Mucosa of descending colon (tissue), 3 donors: ENCODE results near the gene SSH2. TPM values are rescaled to one million over a fixed set of nuclear protein-coding genes. Genes with fewer than 3 reads are reported as not detected.

Experiments used
- ATAC-seq: fragments of 200-7000 bp; cut with Tn5 transposase; one replicate; pipeline ENCODE4 v1.9.1; 2020; ENCODE audit warnings: mild to moderate bottlenecking, moderate library complexity
- DNase-seq, 3 donors: peaks; one replicate each; pipeline ENCODE4 v3.0.0-alpha.2; 2020
- H3K36me3 ChIP-seq: fragments of 200-600 bp; one replicate; pipeline ENCODE4 v1.8.0; 2021; ENCODE audit warnings: low read depth, mild to moderate bottlenecking
- H3K4me1 ChIP-seq: fragments of 200-600 bp; one replicate; pipeline ENCODE4 v1.8.0; 2021; ENCODE audit warnings: low read depth, mild to moderate bottlenecking
- H3K4me3 ChIP-seq: fragments of 200-600 bp; one replicate; pipeline ENCODE4 v1.8.0; 2021; ENCODE audit warnings: mild to moderate bottlenecking
- H3K9me3 ChIP-seq: fragments of 200-600 bp; one replicate; pipeline ENCODE4 v1.8.0; 2021; ENCODE audit warnings: mild to moderate bottlenecking
- CTCF ChIP-seq: fragments of 200-600 bp; IDR thresholded peaks from one replicate; pipeline ENCODE4 v1.8.0; 2022; ENCODE audit warnings: antibody characterized with exemption, mild to moderate bottlenecking
- intact Hi-C, 2 donors: fragments of 100-400 bp; cut with DNase I in 1 of 2; cut with micrococcal nuclease in 1 of 2; formaldehyde crosslinking; loops; one replicate each; pipeline versions ENCODE4 v1.11.0 to v1.11.1; 2022; cut with DNase I, micrococcal nuclease
- total RNA-seq, 3 donors: library from RNA; stranded (reverse); fragmentation: NEBNext Ultra II Directional in 2 of 3; extraction: Animal tissue kit (Norgen Biotek cat#: 25700) in 2 of 3; gene quantifications; one replicate each; pipeline versions ENCODE4 v1.2.1 to v1.2.4, GENCODE V29; 2021 to 2023
- donor health status: DM: no; HTN: no; CAD: no; lungs with moderate emphysema.
- donor health status: DM: no; HTN: no; CAD: no.
- donor health status: DM: no; HTN: yes; CAD: no.

Gene SSH2
- total RNA-seq, 3 donors from 2014 or later = 32.1 to 47.8 (median 40.8) TPM

- no peaks in the 10 kb centered on the region for H3K36me3 ChIP-seq
- no peak for DNase-seq
- no peak for TF ChIP-seq CTCF
- intact Hi-C loops = no loop called here
- H3K4me3 ChIP-seq = no peak overlapping the region
- no peak for ATAC-seq
- H3K9me3 ChIP-seq = no peaks in the 10 kb centered on the region
- H3K4me1 ChIP-seq = peaks cover 48% of the 10 kb centered on the region
These were observed 315.5 kb downstream of the SSH2 start for GRCh38 chr17:29614349-29615047.

- Histone ChIP-seq H3K9me3 (no peaks in the 10 kb centered on the region), H3K4me3 (no peak overlapping the region), H3K4me1 (peaks cover 48% of the 10 kb centered on the region), H3K36me3 (no peaks in the 10 kb centered on the region)
- intact Hi-C loops = no loop called here
- DNase-seq (peak in 2 of 3 donors; percentile 20 to 56), ATAC-seq (no peak)
- TF ChIP-seq CTCF = no peak
These were observed 316.2 kb downstream of the SSH2 start for GRCh38 chr17:29613856-29614255.

GRCh38 chr17:29613352-29613837 is 316.6 kb downstream of the SSH2 start:
- intact Hi-C loops = no loop called here
- no peaks in the 10 kb centered on the region for H3K9me3 ChIP-seq
- DNase-seq (peak; percentile 94 to 98 (median 98)), ATAC-seq (peak; percentile 74)
- H3K4me3 ChIP-seq = no peak overlapping the region
- no peaks in the 10 kb centered on the region for H3K36me3 ChIP-seq
- H3K4me1 ChIP-seq = peaks cover 48% of the 10 kb centered on the region
- peak; percentile 72 for TF ChIP-seq CTCF

GRCh38 chr17:29612404-29613280 is 317.4 kb downstream of the SSH2 start:
- ATAC-seq (no peak), DNase-seq (peak in 1 of 3 donors; percentile 62)
- intact Hi-C loops = no loop called here
- Histone ChIP-seq H3K36me3 (no peaks in the 10 kb centered on the region), H3K9me3 (no peaks in the 10 kb centered on the region), H3K4me1 (peaks cover 43% of the 10 kb centered on the region), H3K4me3 (no peak overlapping the region)
- no peak for TF ChIP-seq CTCF

GRCh38 chr17:29612094-29612403 is 318.0 kb downstream of the SSH2 start:
- no peak for TF ChIP-seq CTCF
- Histone ChIP-seq H3K9me3 (no peaks in the 10 kb centered on the region), H3K36me3 (no peaks in the 10 kb centered on the region), H3K4me3 (no peak overlapping the region), H3K4me1 (peaks cover 37% of the 10 kb centered on the region)
- intact Hi-C loops = no loop called here
- ATAC-seq (no peak), DNase-seq (no peak)
